RWPE1 (cell line): ENCODE results near the gene NCAM2.

Experiments
- CTCF ChIA-PET: fragments of 350-600 bp; sonication (Branson Sonifier 250); formaldehyde crosslinking; extraction: SDS; loops from one replicate; lab custom pipeline; 2021; lab: Yijun Ruan, JAX
- POLR2A ChIA-PET: fragments of 400-600 bp; formaldehyde crosslinking; extraction: SDS; loops from one replicate; lab custom pipeline; 2020; ENCODE audit warnings: antibody characterized with exemption; ENCODE audit not compliant: low non-redundant PET; lab: Yijun Ruan, JAX
- DNase-seq: peaks from one replicate; pipeline ENCODE4 v3.0.0; 2012; ENCODE audit warnings: low spot score
- H3K27ac ChIP-seq: fragments of 450-650 bp; 2 replicates; pipeline ENCODE4 v1.5.1; 2017
- CTCF ChIP-seq: fragments of 450-650 bp; conservative IDR thresholded peaks from 2 replicates; pipeline ENCODE4 v1.5.1; 2017; ENCODE audit warnings: low read depth, mild to moderate bottlenecking

Gene NCAM2

GRCh38 chr21:21216047-21216446 lies 217.8 kb downstream of the NCAM2 start:
- no peak for DNase-seq
- no peak for TF ChIP-seq CTCF
- no peak overlapping the region for H3K27ac ChIP-seq
- ChIA-PET POLR2A (no interaction called here), CTCF (no interaction called here)

- no peak overlapping the region for H3K27ac ChIP-seq
- ChIA-PET POLR2A (no interaction called here), CTCF (no interaction called here)
- no peak for DNase-seq
- TF ChIP-seq CTCF, result no peak
These were observed 228.3 kb downstream of the NCAM2 start for GRCh38 chr21:21226472-21226871.

GRCh38 chr21:21230672-21231071 lies 232.5 kb downstream of the NCAM2 start:
- H3K27ac ChIP-seq, result no peak overlapping the region
- TF ChIP-seq CTCF, result no peak
- DNase-seq, result peak; percentile 2
- CTCF ChIA-PET, result no interaction called here
- POLR2A ChIA-PET, result no interaction called here

GRCh38 chr21:21231913-21232312 lies 233.7 kb downstream of the NCAM2 start:
- TF ChIP-seq CTCF, result no peak
- H3K27ac ChIP-seq, result no peak overlapping the region
- POLR2A ChIA-PET, result no interaction called here
- CTCF ChIA-PET, result interaction anchor here (0.6 to 1.0 kb wide), 6 partner anchors 10 to 1558 kb away, joined by 3 to 6 read pairs (median 4); no protein-coding TSS in a partner anchor
- DNase-seq, result no peak

GRCh38 chr21:21232320-21232719 lies 234.1 kb downstream of the NCAM2 start:
- DNase-seq, result no peak
- ChIA-PET POLR2A (no interaction called here), CTCF (interaction anchor here (0.6 to 1.0 kb wide), 7 partner anchors 10 to 1557 kb away, joined by 3 to 6 read pairs (median 4); no protein-coding TSS in a partner anchor)
- H3K27ac ChIP-seq, result no peak overlapping the region
- peak; percentile 17; the same call in 1 of the 2 replicates for TF ChIP-seq CTCF

GRCh38 chr21:21233051-21233450 lies 234.8 kb downstream of the NCAM2 start:
- DNase-seq, result no peak
- TF ChIP-seq CTCF, result no peak
- POLR2A ChIA-PET, result no interaction called here
- CTCF ChIA-PET, result interaction anchor here (0.6 kb wide), 2 partner anchors 167 to 688 kb away, joined by 3 to 4 read pairs; no protein-coding TSS in a partner anchor
- no peak overlapping the region for H3K27ac ChIP-seq
